Pancreas (tissue), 10 donors: Measurements from ENCODE around the gene ERAL1. TPM values are rescaled to one million over a fixed set of nuclear protein-coding genes. Genes with fewer than 3 reads are reported as not detected.
"Not testable (repeated sequence)": the region's sequence is repeated elsewhere in the genome, so short reads cannot be mapped to it uniquely, and the experiment has no call there.

Source experiments
- ATAC-seq, 4 donors: fragments of 200-7000 bp; cut with Tn5 transposase; one replicate each; pipeline versions ENCODE4 v1.8.0 to v1.9.1; 2020; ENCODE audit warnings: mild to moderate bottlenecking in 4 of 4, moderate library complexity in 4 of 4
- DNase-seq, 6 donors: peaks; one replicate each; pipeline ENCODE4 v3.0.0-alpha.2; 2020
- FAIRE-seq: peaks from 2 replicates; lab custom pipeline; 2012; peaks lifted over from hg19 to GRCh38; lab: Jason Lieb, UNC
- H3K27ac ChIP-seq, 4 donors: fragments of 200-600 bp; sonication (generic); 1 replicate in 3 of 4; 2 replicates in 1 of 4; pipeline versions ENCODE4 v1.5.0 to v1.8.0; 2020
- H3K27me3 ChIP-seq, 4 donors: fragments of 200-600 bp; one replicate each; pipeline ENCODE4 v1.8.0; 2021
- H3K36me3 ChIP-seq, 3 donors: fragments of 200-600 bp; sonication (generic) in 1 of 3; one replicate each; pipeline versions ENCODE4 v1.5.0 to v1.8.0; 2020 to 2021
- H3K4me1 ChIP-seq, 3 donors: fragments of 200-600 bp; one replicate each; pipeline ENCODE4 v1.8.0; 2021
- H3K4me3 ChIP-seq, 4 donors: fragments of 200-600 bp; sonication (generic) in 2 of 4; one replicate each; pipeline versions ENCODE4 v1.5.0 to v1.8.0; 2020 to 2021
- H3K9me3 ChIP-seq, 4 donors: fragments of 200-600 bp; one replicate each; pipeline ENCODE4 v1.8.0; 2021
- WGBS, 2 donors: extraction: QIAGEN DNeasy Blood & Tissue Kit; methylation state at CpG; one replicate each; pipeline ENCODE4 v1.1.7; 2013; 5-methylcytosine and 5-hydroxymethylcytosine counted together
- intact Hi-C, 3 donors: fragments of 100-400 bp; cut with DNase I; formaldehyde crosslinking; loops; one replicate each; pipeline versions ENCODE4 v1.11.1 to v1.14.2; 2022
- polyA plus RNA-seq, 2 donors: library from polyadenylated mRNA; stranded (reverse); fragments of 200-250 nt; gene quantifications; one replicate each; pipeline ENCODE4 v1.2.3, GENCODE V29; 2013
- total RNA-seq, 6 donors: library from RNA; stranded (reverse); fragmentation: NEBNext Ultra II Directional in 4 of 6; extraction: Animal tissue kit (Norgen Biotek cat#: 25700) in 4 of 6; gene quantifications; one replicate each; pipeline versions ENCODE4 v1.2.1 to v1.2.4, GENCODE V29; 2021 to 2023
- TF ChIP-seq, protein P1 (sequence below), 4 donors: fragments of 200-600 bp; sonication (generic) in 3 of 4; IDR thresholded peaks; one replicate each; pipeline versions ENCODE4 v1.5.0 to v1.8.0; 2021; ENCODE audit warnings: antibody characterized with exemption in 4 of 4
- donor health status: healthy with polysubstance abuse.
- donor health status: DM: no; HTN: no; CAD: no; lungs with moderate emphysema.
- donor health status: DM: no; HTN: no; CAD: no.
- donor health status: control.
- donor health status: control.
- donor health status: Bipolar disorder and iron deficiency.
- donor health status: DM: yes; HTN: yes; CAD: no.
- donor health status: DM: no; HTN: no; CAD: no.
- donor health status: DM: no; HTN: no; CAD: no.
- donor health status: DM: yes; HTN: yes; CAD: no.

Gene ERAL1
- total and polyA plus RNA-seq, 8 donors = 11.7 to 36.8 (median 17.1) TPM

DNA sequence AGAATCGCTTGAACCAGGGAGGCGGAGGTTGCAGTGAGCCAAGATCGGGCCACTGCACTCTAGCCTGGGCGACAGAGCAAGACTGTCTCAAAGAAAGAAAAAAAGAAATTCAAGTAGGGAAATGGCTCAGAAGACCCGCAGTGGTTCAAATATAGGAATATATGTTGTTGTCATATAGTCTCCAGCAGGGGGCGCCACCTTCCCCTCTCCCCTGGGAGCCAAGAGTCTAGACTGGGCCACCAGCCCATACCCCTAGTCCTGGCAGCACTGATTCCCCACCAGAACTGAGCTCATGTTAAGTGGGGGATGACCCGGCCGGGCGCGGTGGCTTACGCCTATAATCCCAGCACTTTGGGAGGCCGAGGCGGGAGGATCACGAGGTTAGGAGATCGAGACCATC is 6.1 kb upstream of the ERAL1 start:
- intact Hi-C loops, FAIRE-seq, H3K27me3 ChIP-seq, H3K4me1 ChIP-seq, H3K9me3 ChIP-seq, H3K27ac ChIP-seq, H3K4me3 ChIP-seq, H3K36me3 ChIP-seq: not testable (repeated sequence)
- ATAC-seq (peak in 1 of 4 donors; percentile 38), DNase-seq (peak in 2 of 6 donors; percentile 22 to 65)
- 78 to 84% methylated on average over 15 of the region's 15 CpGs for WGBS, 2 donors
- TF ChIP-seq, protein P1, sequence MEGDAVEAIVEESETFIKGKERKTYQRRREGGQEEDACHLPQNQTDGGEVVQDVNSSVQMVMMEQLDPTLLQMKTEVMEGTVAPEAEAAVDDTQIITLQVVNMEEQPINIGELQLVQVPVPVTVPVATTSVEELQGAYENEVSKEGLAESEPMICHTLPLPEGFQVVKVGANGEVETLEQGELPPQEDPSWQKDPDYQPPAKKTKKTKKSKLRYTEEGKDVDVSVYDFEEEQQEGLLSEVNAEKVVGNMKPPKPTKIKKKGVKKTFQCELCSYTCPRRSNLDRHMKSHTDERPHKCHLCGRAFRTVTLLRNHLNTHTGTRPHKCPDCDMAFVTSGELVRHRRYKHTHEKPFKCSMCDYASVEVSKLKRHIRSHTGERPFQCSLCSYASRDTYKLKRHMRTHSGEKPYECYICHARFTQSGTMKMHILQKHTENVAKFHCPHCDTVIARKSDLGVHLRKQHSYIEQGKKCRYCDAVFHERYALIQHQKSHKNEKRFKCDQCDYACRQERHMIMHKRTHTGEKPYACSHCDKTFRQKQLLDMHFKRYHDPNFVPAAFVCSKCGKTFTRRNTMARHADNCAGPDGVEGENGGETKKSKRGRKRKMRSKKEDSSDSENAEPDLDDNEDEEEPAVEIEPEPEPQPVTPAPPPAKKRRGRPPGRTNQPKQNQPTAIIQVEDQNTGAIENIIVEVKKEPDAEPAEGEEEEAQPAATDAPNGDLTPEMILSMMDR (IDR thresholded peaks at IDR 0.05) = peak in 3 of 4 donors; percentile 9 to 24 (median 24)

DNA sequence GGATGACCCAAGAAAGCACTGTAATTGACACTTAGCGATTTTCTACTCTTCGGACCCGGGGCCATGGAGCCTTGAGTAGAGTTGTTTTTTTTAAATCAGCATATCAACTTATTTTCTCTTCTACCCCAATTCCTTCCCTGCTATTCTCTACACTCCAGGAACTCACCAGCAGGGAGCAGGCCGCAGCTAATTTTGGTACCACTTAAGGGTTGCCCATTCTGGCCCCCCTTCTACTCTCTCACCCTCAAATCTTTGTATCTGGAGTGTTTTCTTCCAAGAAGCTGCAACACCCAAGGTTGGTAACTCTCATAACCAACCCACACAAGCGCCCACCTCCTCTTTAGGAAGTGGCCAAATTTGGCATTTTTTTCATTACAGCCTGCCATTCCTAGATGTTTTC is 5.5 kb upstream of the ERAL1 start:
- ATAC-seq (no peak), FAIRE-seq (no peak), DNase-seq (peak in 1 of 6 donors; percentile 1)
- no peak overlapping the region for H3K4me3 ChIP-seq
- intact Hi-C loops = no loop called here
- H3K36me3 ChIP-seq = no peaks in the 10 kb centered on the region
- TF ChIP-seq, protein P1 (IDR thresholded peaks at IDR 0.05) = no peak
- H3K9me3 ChIP-seq = no peaks in the 10 kb centered on the region
- H3K27me3 ChIP-seq = no peaks in the 10 kb centered on the region
- no peak overlapping the region for H3K27ac ChIP-seq
- H3K4me1 ChIP-seq = no peaks in the 10 kb centered on the region
- WGBS, 2 donors = 73 to 83% methylated on average over 5 of the region's 5 CpGs

DNA sequence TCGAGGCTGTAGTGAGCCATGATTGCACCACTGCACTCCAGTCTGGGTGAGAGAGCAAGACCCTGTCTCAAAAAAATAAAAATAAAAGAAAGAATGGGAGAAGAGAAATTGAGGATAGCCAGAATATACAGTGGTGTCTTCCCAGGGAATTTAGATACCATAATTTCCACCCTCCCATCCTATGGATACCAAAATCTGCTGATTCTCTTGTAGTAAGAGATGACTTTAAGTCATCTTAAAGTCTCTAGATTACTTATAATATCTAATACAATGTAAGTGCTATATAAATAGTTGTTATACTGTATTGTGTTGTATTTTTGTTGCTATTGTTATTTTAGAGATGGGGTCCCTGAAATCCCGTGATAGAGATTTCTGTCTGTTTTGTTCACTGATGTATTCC is 1.5 kb upstream of the ERAL1 start:
- TF ChIP-seq, protein P1 (IDR thresholded peaks at IDR 0.05) = no peak
- FAIRE-seq (no peak), ATAC-seq (no peak), DNase-seq (no peak)
- peaks cover 0 to 5% (median 4%) of the 10 kb centered on the region in 3 donors for H3K4me1 ChIP-seq
- H3K27me3 ChIP-seq = no peaks in the 10 kb centered on the region
- H3K4me3 ChIP-seq = no peak overlapping the region
- 83 to 90% methylated on average over 2 of the region's 2 CpGs for WGBS, 2 donors
- intact Hi-C loops = no loop called here
- no peaks in the 10 kb centered on the region for H3K9me3 ChIP-seq
- H3K36me3 ChIP-seq = peaks cover 0 to 6% (median 0%) of the 10 kb centered on the region in 3 donors
- no peak overlapping the region for H3K27ac ChIP-seq

DNA sequence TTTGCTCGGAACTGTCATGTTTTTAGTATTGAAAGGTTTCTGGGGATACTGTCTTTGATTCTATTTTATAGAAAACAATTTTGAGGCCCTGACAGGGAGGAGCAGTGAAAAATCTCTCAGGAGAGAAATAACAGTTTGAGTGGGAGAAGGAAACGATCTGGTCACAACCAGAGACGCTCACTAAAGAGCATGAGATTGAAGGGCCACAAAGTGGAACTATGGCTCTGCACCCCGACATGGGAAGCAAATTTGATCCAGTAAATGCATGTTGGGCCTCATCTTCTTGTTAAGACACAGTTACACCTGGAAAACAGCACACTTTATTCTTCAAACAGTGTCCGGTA is 492 bp downstream of the ERAL1 start:
- FAIRE-seq = no peak
- intact Hi-C loops = no loop called here
- ATAC-seq = no peak
- 8 to 11% methylated on average over 5 of the region's 5 CpGs for WGBS, 2 donors
- H3K36me3 ChIP-seq = peaks cover 0 to 20% (median 0%) of the 10 kb centered on the region in 3 donors
- no peaks in the 10 kb centered on the region for H3K27me3 ChIP-seq
- H3K4me1 ChIP-seq = peaks cover 0 to 5% (median 4%) of the 10 kb centered on the region in 3 donors
- H3K4me3 ChIP-seq = peak overlapping the region; percentile 48 to 81 (median 75)
- TF ChIP-seq, protein P1 (IDR thresholded peaks at IDR 0.05) = no peak
- no peaks in the 10 kb centered on the region for H3K9me3 ChIP-seq
- DNase-seq = no peak
- peak overlapping the region in 2 of 4 donors; percentile 18 to 31 for H3K27ac ChIP-seq

DNA sequence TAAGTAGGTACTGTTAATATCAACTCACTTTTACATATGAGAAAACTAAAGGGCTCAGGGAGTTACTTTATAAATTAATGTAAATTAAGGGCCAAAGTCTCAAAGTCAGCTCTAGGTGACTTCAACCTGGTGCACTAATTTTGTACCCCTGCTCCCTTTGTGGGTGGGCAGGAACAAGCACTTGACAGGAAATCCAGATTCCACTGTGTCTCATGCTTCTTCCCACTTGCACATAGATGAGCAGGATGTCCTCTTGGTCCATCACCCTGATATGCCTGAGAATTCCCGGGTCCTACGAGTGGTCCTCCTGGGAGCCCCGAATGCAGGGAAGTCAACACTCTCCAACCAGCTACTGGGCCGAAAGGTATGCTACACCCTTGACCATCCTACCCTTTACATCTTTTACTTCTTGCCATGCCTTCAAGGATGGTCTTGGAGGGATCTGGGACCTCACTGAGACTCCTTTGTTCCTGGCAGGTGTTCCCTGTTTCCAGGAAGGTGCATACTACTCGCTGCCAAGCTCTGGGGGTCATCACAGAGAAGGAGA is 1.3 kb downstream of the ERAL1 start:
- WGBS, 2 donors = 79 to 90% methylated on average over 5 of the region's 5 CpGs
- TF ChIP-seq, protein P1 (IDR thresholded peaks at IDR 0.05) = no peak
- no peaks in the 10 kb centered on the region for H3K9me3 ChIP-seq
- no peak overlapping the region for H3K4me3 ChIP-seq
- no peak overlapping the region for H3K27ac ChIP-seq
- intact Hi-C loops = no loop called here
- ATAC-seq = no peak
- no peak for FAIRE-seq
- peaks cover 0 to 20% (median 0%) of the 10 kb centered on the region in 3 donors for H3K36me3 ChIP-seq
- DNase-seq = peak in 1 of 6 donors; percentile 2
- H3K27me3 ChIP-seq = no peaks in the 10 kb centered on the region
- H3K4me1 ChIP-seq = peaks cover 0 to 5% (median 4%) of the 10 kb centered on the region in 3 donors
